ENCODE measurements around the gene BTG3.
A peak's percentile ranks its signal among the peaks of the same experiment; 100 is the strongest.

Gene BTG3

DNA sequence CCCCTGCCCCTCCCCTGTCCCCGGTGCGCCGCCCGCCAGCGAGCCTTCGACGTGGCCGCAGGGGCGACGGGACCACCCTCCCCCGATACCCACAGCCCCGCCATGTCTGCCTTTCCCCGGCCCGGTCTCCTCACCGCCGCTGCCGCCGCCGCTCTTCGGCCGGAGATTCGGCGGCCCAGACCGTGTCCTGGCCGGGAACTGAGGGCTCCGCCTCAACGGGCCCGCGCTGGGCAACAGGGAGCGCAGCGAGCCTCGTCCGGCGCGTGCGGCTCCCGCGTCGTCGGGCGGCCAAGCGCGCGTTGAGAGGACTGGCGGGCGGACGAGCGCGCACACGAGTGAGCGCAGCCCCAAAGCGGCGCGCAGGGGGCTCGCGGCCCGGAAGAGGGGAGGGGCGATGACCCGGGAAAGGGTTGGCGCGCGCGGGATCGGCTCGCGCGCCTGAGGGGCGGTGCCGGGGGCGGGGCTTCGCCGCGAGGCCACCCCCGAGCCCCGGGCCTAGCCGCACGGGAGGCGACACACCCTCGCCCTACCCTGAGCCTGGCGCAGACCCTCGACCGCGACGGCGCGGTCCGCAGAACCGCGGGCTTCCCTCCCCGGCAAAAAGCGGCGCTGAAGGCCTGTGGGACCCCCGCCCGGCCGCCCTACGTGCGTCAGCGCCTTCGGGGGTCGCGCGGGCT is at the start of gene BTG3:
TSS of gene BTG3 (minus strand) at position 337 of the 677 bp plus-strand sequence. CDS start 3,757 bp downstream, outside the sequence.
- DNase-seq: peak; percentile 90

GRCh38 chr21:17660862-17661261 is 48.2 kb upstream of the BTG3 start:
- DNase-seq: no peak

- DNase-seq: no peak
Observed at GRCh38 chr21:17660452-17660851, 47.8 kb upstream of the BTG3 start.

- DNase-seq: no peak
Observed at GRCh38 chr21:17658931-17659330, 46.2 kb upstream of the BTG3 start.

GRCh38 chr21:17651526-17651925 is 38.8 kb upstream of the BTG3 start:
- DNase-seq: no peak

GRCh38 chr21:17650292-17650691 is 37.6 kb upstream of the BTG3 start:
- no peak for DNase-seq

DNA sequence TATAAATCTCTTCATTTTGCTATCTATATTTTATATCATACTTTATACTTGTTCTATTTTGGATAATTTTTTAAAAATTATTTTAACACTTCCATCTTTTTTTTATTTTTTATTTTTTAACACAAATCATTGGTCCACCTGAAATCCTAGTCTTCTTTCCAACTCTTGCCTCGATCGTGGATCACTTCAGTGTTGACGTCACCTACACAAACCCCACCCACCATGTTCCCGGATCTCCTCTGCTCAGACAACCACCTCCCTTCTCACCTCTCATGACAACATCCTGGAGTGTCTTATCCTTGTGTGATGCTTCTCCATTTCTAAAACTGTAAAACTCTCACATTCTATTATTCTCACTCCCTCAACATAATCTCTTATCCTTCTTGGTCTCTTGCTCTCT is 34.1 kb upstream of the BTG3 start:
- DNase-seq: no peak

DNA sequence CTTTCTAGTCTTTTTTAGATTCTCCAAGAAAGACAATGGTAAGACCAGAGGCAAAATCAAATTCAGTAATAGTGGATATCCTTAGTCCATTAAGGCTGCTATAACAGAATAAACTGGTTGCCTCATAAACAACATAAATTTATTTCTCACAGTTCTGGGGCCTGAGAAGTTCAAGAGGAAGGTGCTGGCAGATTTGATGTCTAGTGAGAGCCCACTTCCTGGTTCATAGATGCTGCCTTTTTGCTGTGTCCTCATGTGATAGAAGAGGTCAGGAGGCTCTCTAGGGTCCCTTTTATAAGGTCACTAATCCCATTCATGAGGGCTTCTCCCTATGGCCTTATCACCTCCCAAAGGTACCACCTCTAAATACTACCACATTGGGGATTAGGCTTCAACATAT is 31.5 kb upstream of the BTG3 start:
- DNase-seq: no peak

- no peak for DNase-seq
Observed at GRCh38 chr21:17640821-17641220, 28.1 kb upstream of the BTG3 start.

GRCh38 chr21:17636711-17637110 is 24.0 kb upstream of the BTG3 start:
- DNase-seq: no peak

DNA sequence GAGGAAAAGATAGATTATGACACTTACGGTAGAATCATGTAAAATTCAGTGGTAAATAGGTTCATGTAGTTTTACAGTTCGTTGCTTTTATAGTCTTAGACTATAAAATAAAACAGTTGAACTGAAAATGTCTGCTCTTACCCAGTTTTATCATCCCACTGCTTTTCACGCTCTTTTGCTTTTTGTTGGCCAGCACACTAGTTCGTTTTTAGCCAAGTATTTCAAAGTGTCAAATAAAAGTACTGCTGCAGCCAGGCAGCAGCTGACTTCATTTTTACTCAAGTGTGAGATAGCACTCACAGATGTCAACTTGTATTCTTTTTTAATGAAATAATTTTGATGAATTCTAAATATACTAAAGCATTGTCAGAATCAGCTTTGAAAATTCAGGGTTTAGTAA is 18.5 kb upstream of the BTG3 start:
- DNase-seq: no peak

- no peak for DNase-seq
Observed at GRCh38 chr21:17622018-17622417, 9.3 kb upstream of the BTG3 start.

DNA sequence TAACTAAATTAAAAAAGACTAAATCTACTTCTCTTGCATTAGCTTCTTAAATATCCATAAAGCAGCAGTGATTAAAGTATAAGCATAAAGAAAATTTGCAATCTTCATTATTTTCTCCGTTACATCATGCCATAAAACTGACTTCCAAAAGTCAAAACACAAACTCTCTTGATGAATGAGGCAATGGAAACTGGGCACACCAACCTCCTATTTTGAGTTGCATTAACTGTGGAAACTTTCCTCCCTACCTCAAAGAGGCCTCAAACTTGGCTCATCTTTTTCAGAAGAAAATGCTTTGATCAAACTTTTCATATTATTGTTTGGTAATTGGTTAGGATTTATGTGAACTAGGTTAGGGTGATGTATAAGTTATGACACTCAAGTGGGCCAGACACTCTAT is 4.1 kb upstream of the BTG3 start:
- DNase-seq: no peak

DNA sequence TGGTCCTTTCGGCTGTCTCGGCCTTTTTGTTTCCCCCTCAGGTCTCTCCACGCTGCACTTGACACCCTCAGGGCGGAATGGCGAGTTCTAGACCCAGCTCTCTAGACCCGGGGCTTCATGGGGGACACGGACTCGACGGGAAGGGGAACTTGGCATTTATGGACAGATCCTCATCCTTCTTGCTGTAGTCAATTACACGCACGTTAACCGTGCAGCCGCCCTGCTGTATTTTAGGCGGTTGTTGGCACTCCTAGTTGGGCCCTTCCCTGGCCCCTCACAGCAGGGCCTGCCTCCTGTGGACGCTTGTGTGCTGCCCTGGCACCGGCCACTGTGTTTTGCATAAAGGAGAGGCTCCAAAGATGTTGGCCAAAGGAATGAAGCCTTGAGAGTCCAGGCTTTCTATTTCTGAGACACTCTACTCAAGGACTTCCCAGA is 558 bp upstream of the BTG3 start:
- DNase-seq: no peak

GRCh38 chr21:17612023-17612564 is 607 bp downstream of the BTG3 start:
- peak; percentile 38 for DNase-seq

DNA sequence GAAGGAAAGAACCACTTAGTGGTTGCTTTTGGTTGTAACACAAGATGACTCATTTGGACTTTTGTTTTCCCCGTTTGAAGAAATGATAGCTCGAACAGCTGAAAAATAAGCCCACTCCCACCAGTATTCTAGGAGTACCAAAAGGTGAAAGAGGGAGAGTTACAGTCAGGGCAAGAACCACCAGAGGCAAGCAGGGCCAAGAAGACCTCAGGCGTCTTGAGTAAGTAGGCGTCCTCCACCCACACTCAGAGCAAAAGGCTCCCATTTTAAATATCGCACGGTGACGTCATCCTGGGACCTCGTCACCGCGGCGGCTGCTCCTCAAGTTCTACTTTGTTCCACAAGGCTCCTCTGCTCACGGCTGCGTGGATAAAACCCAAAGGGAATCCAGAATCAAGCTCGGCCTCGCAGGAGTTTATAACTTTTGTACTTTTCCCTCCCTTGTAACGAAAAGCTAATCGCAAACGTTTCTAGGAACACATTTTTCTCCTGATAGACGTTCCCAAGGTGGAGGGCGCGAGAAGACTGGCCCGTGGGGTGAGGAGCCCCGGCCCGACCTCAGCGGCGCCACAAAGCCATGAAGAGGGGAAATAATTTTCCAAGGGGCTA is 1.2 kb downstream of the BTG3 start:
- peak; percentile 82 for DNase-seq

- no peak for DNase-seq
Observed at GRCh38 chr21:17610911-17611310, 1.8 kb downstream of the BTG3 start.

GRCh38 chr21:17609681-17610080 is 3.0 kb downstream of the BTG3 start:
- DNase-seq: no peak

- DNase-seq: no peak
Observed at GRCh38 chr21:17607684-17608083, 5.0 kb downstream of the BTG3 start.

DNA sequence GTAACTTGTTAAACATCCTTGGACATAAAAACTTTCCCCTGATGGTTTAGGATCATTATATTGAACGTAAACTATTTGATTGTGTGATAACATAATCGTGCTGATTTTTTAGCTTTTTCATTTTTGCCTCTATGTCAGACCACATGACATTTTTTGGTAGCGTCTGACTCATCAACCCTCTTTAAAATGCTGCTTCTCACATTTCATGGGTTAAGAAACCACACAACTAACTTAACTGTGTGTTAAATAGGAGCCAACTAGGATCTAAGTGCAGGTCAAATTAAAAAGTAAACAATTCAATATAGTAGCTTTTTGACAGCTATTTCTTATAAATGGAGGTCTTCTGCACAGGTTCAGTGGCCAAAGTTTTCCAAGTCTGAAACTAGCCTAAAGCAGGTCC is 9.8 kb downstream of the BTG3 start:
- no peak for DNase-seq

- DNase-seq: no peak
Observed at GRCh38 chr21:17598437-17598836, 14.3 kb downstream of the BTG3 start.

- DNase-seq: no peak
Observed at GRCh38 chr21:17597680-17598079, 15.0 kb downstream of the BTG3 start.

GRCh38 chr21:17590430-17590829 is 22.3 kb downstream of the BTG3 start:
- DNase-seq: no peak

- peak; percentile 58 for DNase-seq
Observed at GRCh38 chr21:17585875-17586450, 26.7 kb downstream of the BTG3 start.

Measured in CD4-positive, alpha-beta T cell treated with Interleukin-12 subunit alpha and Interleukin-12 subunit beta, for 1 hour (primary cell).